Nephron progenitor cell (in vitro differentiated cells): ENCODE data around the gene SFXN5.
"Not testable (repeated sequence)": the region's sequence is repeated elsewhere in the genome, so short reads cannot be mapped to it uniquely, and the experiment has no call there.

ENCODE experiments used
- DNase-seq: peaks from one replicate; pipeline ENCODE4 v3.0.0; 2021
- H3K27ac Mint-ChIP-seq: 2 replicates; pipeline ENCODE4 v1.8.0; 2021; ENCODE audit warnings: mild to moderate bottlenecking, moderate library complexity, mixed read lengths
- H3K27me3 Mint-ChIP-seq: 2 replicates; pipeline ENCODE4 v1.8.0; 2021; ENCODE audit warnings: mild to moderate bottlenecking, low read depth, mixed read lengths; ENCODE audit not compliant: poor library complexity
- H3K36me3 Mint-ChIP-seq: 2 replicates; pipeline ENCODE4 v1.8.0; 2021; ENCODE audit warnings: low read depth, mixed read lengths
- H3K4me1 Mint-ChIP-seq: 2 replicates; pipeline ENCODE4 v1.8.0; 2021; ENCODE audit warnings: mixed read lengths
- H3K4me3 Mint-ChIP-seq: 2 replicates; pipeline ENCODE4 v1.8.0; 2021; ENCODE audit warnings: mild to moderate bottlenecking, moderate library complexity, mixed read lengths
- H3K9me3 Mint-ChIP-seq: 2 replicates; pipeline ENCODE4 v1.8.0; 2021; ENCODE audit warnings: mild to moderate bottlenecking, moderate library complexity, mixed read lengths
- CTCF ChIP-seq: fragments of 200-600 bp; sonication (generic); IDR thresholded peaks from 2 replicates; pipeline ENCODE4 v1.5.0; 2021; ENCODE audit warnings: antibody characterized with exemption

The SFXN5 gene

DNA sequence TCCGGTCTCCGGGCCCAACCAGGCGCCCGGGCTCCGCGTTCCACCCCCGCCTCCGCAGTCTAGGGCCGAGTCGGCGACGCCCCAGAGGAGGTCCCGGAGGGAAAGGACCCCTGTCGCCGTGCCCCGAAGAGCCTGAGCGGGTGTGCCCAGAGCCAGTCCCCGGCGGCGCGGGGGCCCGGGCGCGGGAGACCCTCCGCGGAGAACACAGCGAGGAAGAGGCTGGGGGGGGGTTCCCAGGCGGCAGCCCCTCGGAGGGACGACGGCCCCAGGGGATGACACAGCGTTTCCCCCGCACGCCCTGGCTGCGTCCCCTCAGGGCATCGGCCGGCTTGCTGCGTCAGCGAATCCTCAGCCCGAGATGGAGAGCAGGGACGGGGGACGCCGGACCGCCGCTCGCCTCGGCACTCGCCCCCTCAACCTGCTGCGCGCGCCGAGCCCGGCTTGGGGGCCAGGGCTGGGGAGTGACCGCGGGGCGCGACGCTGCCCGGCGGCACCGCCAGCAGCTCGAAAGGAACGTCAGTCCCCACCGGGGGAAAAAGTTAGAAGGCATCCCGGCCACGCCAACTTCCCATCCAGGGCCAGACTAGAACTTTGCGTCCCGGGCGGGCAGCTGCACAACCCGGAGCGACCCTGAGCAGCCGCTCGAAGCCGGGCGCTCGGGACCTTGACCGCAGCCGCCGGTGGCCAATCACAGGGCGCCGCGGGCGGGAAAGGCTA is 711 bp downstream of the SFXN5 start:
- Mint-ChIP-seq H3K36me3 (peaks cover 3% of the 10 kb centered on the region), H3K27ac (peak overlapping the region; percentile 54), H3K9me3 (no peaks in the 10 kb centered on the region), H3K4me1 (peaks cover 47% of the 10 kb centered on the region), H3K27me3 (peaks cover 18% of the 10 kb centered on the region), H3K4me3 (peak overlapping the region; percentile 88)
- no peak for TF ChIP-seq CTCF
- peak; percentile 72 for DNase-seq

DNA sequence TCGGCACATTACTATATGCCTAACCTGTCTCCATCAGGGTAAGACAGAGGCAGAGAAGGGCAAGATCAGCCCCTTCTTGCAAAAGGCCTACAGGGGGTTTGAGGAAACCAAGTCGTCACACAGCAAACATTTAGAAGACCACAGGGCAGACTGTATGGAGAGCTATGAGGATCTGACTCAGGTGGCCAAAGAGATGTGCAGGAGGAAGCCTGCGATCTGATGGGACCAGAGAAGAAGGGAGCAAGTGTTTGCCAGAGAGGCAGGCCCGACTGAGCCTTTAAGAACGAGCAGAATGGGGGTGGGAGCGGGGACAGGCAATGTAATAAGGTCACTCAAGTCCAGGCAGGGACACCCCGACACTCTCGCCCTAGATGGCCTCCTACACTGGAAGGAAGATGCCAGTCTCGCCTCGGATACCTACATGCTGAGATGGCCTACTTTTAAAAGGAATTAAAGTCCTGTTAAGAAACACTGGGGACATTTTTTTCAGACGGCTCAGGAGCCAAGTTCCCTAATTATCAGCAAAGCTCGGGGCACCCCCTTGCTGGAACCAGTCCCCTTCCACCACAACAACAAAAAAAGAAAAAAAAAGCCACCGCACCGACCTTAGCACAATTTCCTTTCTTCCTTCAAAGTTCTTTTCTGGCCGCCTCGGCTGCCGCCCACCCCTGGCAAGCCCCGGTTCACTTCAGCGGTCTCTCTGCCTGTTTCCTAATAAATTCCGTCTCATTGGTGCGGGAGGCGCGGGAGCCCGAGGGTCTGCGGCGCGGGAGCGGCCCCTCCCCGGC is 1.5 kb downstream of the SFXN5 start:
- Mint-ChIP-seq H3K9me3 (no peaks in the 10 kb centered on the region), H3K27me3 (peaks cover 18% of the 10 kb centered on the region), H3K27ac (peak overlapping the region; percentile 1), H3K36me3 (peaks cover 4% of the 10 kb centered on the region), H3K4me3 (peak overlapping the region; percentile 88), H3K4me1 (peaks cover 43% of the 10 kb centered on the region)
- TF ChIP-seq CTCF, result no peak
- DNase-seq, result no peak

- no peak for DNase-seq
- Mint-ChIP-seq H3K36me3 (peaks cover 4% of the 10 kb centered on the region), H3K27me3 (peaks cover 18% of the 10 kb centered on the region), H3K4me1 (peaks cover 39% of the 10 kb centered on the region), H3K27ac (no peak overlapping the region), H3K9me3 (no peaks in the 10 kb centered on the region), H3K4me3 (peak overlapping the region; percentile 88)
- no peak for TF ChIP-seq CTCF
Observed at GRCh38 chr2:73069041-73069854, 2.3 kb downstream of the SFXN5 start.

- Mint-ChIP-seq H3K27me3 (peaks cover 17% of the 10 kb centered on the region), H3K27ac (no peak overlapping the region), H3K4me1 (peaks cover 46% of the 10 kb centered on the region), H3K4me3 (no peak overlapping the region), H3K36me3 (peaks cover 4% of the 10 kb centered on the region), H3K9me3 (no peaks in the 10 kb centered on the region)
- DNase-seq, result no peak
- TF ChIP-seq CTCF, result no peak
Observed at GRCh38 chr2:73068147-73068546, 3.4 kb downstream of the SFXN5 start.

GRCh38 chr2:73067043-73067442 is 4.5 kb downstream of the SFXN5 start:
- H3K27ac Mint-ChIP-seq, result no peak overlapping the region
- no peaks in the 10 kb centered on the region for H3K9me3 Mint-ChIP-seq
- peaks cover 4% of the 10 kb centered on the region for H3K36me3 Mint-ChIP-seq
- no peak for DNase-seq
- H3K4me3 Mint-ChIP-seq, result no peak overlapping the region
- no peak for TF ChIP-seq CTCF
- peaks cover 42% of the 10 kb centered on the region for H3K4me1 Mint-ChIP-seq
- H3K27me3 Mint-ChIP-seq, result peaks cover 7% of the 10 kb centered on the region

- H3K27ac Mint-ChIP-seq, H3K9me3 Mint-ChIP-seq, H3K4me3 Mint-ChIP-seq, H3K27me3 Mint-ChIP-seq, H3K36me3 Mint-ChIP-seq, DNase-seq: not testable (repeated sequence)
- peaks cover 33% of the 10 kb centered on the region for H3K4me1 Mint-ChIP-seq
Observed at GRCh38 chr2:73065070-73065469, 6.4 kb downstream of the SFXN5 start.
